GM11168 (cell line): ENCODE measurements around the gene ZDHHC6.
"Not testable (repeated sequence)": the region's sequence is repeated elsewhere in the genome, so short reads cannot be mapped to it uniquely, and the experiment has no call there.

Experiments used
- in situ Hi-C: fragments of 300-500 bp; cut with MboI; formaldehyde crosslinking; loops from one replicate; pipeline ENCODE4 v1.12.0; 2022; ENCODE audit warnings: low sequenced_read_pairs; ENCODE audit not compliant: unreplicated experiment

The ZDHHC6 gene

DNA sequence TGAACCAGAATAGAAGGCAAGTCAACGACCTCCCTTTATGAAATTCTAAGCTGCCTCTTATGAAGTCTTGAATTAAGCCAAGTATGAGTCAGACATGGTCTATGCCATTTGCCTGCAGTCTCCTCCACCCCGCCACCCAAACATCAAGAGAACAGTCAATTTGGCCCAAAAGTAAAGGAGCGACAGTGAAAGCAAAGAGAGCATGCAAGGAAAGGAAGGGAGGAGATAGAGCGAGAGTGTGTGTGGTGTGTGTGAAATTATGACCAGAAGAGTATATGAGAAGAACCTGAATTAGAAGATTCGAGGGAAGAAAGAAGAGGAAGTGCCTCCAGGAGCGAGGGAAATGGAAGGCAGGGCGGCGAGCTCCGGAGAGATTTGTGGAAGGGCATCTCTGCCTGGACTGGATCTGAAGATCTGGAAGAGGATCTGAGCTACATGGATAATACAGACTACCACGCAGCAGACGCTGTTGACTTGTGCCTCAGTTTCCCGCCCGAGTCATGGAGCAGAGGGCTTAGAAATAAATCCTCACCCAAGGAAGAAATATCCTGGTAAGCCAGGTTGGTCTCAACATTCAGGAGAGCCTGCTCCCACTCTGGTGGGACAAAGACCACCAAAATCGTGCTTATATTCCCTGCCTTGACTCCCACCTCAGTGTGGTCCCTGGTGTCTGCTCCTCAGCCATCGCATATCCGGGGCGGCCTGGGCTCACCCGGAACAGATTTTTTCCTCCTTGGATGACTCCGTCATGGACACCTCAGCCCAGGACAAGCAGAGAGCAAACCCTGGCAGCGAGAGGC is 459 bp downstream of the ZDHHC6 start:
- in situ Hi-C loops, result no loop called here

GRCh38 chr10:112442063-112442462 is 4.7 kb downstream of the ZDHHC6 start:
- in situ Hi-C loops, result no loop called here

DNA sequence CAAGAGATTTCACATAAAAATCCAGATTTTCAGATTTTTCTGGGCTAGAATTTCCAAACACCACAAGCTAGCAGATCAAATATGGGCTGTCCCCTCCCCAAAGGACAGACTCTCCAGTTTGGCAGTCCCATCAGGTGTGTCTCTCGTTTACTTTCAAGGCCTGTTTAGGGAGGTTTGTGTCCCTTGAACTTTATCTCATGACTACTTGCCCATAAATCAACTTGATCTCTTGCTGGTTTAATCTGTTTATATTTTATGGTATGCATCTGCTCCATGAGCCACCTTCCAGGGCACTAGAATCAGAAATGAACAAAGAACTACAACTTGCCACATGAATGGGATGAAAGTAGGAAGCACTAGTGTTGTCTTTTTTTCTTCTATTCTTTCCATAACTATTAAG is 5.2 kb downstream of the ZDHHC6 start:
- in situ Hi-C loops, result no loop called here

DNA sequence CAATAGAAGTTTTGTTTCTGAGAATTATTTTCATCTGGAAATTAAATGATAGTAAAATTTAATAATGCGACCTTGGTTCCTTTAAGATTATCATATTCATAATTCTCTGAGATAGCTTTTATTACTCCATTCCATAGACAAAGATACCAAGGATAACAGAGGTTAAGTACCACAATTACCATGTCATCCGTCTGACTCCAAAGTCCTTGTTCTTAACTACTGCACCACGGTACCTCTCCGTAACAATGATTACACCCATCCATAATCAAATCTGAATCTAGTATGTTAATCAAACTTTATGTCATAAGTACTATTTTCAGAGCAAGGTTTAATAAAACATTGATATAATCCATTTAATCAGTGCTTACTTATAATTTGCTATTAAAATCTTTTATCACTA is 8.4 kb downstream of the ZDHHC6 start:
- in situ Hi-C loops, result no loop called here

DNA sequence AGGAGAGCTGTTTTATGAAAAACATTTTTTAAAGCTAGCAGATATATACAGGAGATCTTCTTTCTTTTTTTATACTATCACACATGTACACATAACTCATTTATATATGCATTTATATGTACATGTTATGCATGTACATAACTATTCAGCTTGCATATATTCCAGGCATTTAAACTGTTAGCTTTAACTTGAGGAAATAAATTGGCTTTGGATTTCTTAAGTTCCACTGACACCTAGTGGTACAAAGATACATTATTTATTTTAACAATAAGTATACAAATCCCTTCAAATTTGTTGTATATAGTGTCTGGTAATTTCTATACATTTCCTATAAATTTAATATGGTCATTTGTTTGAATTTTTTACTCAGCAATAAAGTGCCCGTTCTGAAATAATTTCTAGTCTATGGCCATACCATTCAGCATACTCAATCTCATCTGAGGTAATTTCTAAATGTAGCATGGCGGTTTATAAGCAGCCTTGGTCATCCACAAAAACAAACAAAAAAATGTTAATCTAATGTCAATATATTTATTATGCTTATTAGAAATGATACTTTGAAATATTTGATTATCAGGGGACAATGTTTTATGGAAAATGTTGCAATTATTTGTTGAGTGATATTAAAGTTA is 11.6 kb downstream of the ZDHHC6 start:
- in situ Hi-C loops, result no loop called here

GRCh38 chr10:112433136-112433535 is 13.6 kb downstream of the ZDHHC6 start:
- in situ Hi-C loops, result no loop called here

DNA sequence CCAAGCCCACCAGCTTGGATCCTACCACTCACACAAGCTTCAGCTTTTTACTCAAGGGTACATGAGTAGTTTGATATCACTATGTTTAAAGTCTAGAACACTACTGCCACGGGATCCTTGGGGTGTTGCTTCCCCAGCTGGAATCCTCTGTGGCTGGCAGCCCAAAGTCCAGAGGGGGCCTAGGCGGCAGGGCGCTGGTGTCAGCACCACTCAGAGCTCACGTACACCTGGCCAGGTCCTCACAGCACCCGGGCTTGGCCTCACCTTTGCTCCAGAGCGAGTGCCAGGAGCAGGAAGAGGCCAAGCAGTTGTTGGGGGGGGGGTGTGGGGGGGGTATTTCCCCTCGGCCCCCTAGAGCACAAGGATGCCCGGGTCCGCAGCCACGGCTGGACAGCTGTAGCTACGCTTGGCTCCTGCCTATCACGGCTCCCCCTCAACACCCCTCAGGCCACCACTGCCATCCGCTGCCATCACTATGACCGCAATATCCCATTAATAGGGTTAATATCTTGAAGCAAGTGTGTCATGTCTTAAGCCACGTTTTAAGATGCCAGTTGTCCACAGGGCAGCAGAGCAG is 17.0 kb downstream of the ZDHHC6 start:
- in situ Hi-C loops, result no loop called here

- in situ Hi-C loops, result no loop called here
These were observed 17.6 kb downstream of the ZDHHC6 start for GRCh38 chr10:112429147-112429546.

GRCh38 chr10:112426111-112426510 is 20.6 kb downstream of the ZDHHC6 start:
- in situ Hi-C loops, result no loop called here

DNA sequence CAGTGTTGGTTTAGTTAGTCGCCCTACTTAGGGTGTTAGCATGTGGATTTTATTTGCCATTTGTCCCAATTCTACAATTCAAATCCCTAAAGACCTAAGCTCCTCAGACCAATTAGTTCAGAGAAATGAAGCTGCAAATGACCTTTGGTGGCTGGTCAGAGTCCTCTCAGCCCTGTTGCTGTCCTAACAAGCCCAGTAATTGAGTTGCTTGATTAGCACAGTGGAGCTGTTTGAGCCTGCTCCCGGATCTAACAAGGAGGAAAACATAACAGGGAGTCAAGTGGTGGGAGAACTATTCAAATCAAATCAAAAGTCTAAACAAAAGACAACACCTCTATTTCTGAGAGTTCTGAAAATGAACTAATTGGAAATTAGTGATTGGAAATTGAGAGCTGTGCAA is 22.1 kb downstream of the ZDHHC6 start:
- in situ Hi-C loops, result no loop called here

GRCh38 chr10:112421731-112422130 is 25.0 kb downstream of the ZDHHC6 start:
- in situ Hi-C loops, result no loop called here

DNA sequence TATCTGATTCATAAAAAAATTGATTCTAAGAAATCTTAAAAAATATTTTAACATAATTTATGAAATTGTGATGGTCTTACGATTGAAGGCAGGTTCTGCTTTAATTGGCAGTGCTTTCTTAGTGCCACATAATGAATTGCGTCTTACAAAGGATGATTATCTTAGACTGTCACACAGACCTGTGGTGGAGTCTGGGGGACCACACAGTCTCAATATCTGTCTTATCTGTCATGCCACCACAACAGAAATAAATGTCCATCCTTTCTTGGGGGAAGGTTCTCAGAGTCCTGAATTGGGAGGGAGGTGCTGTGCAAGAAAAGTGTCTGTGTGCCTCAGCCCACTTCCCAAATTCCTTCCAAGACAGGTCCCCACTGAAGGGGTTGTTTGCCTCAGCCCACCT is 34.0 kb downstream of the ZDHHC6 start:
- in situ Hi-C loops, result no loop called here

DNA sequence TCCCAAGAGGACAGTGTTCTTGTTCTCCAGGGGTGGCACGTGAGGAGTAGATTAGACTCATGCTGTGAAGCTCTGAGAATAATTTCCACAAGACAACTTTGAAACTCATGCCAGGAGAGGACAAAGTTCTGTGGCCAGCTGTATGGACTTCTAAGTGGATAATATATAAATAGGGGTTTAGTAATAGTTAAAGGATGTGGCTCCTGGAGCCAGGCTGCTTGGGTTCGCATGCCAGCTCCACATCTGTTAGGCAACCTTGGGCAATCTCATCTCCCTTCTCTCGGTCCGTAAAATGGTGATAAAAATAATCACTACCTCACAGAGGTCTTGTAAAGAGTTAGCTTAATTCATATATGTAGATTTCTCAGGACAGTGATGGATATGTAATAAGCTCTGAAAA is 37.0 kb downstream of the ZDHHC6 start:
- in situ Hi-C loops, result no loop called here

DNA sequence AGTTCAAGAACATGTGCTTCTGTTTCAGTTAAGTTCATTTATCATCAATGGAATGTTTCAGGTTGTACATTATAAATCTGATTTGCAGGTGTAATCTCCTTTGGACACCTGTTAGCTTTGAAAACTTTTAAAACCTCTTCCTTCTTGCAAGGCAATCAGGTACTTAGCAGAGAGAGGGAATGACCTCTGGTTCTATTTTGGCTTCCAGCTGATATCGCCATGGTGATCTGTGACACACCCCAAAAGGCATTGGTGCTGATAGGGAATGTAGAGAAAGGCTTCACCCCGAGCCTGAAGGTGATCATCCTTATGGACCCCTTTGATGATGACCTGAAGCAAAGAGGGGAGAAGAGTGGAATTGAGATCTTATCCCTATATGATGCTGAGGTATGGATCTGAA is 37.4 kb downstream of the ZDHHC6 start:
- in situ Hi-C loops, result no loop called here

DNA sequence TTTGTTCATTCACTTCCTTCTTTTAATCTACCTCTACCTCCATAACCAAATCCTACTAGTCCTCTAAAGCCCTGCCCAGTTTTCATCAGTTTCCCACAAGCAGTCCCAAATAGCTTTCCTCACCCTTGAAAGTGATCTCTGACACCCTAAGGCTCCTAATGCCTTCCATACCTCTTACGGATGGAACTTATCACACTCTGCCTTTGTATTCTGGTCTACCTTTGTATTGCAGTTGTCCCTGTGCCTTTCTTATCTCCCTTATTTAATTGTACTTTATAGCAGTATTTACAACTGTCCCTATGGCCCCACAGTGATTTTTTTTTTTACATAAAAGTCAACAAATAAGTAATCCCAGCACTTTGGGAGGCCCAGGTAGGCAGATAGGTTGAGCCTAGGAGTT is 39.0 kb downstream of the ZDHHC6 start:
- in situ Hi-C loops, result no loop called here

DNA sequence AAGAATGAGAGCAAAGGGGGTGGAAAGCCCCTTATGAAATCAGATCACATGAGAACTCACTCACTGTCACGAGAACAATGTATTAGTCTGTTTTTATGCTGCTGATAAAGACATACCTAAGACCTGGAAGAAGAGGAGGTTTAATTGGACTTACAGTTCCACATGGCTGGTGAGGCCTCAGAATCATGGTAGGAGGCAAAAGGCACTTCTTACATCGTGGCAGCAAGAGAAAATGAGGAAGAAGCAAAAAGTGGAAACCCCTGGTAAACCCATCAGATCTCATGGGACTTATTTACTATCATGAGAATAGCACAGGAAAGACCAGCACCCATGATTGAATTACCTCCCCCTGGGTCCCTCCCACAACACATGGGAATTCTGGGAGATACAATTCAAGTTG is 39.9 kb downstream of the ZDHHC6 start:
- in situ Hi-C loops, result not testable (repeated sequence)

- in situ Hi-C loops, result no loop called here
These were observed 42.1 kb downstream of the ZDHHC6 start for GRCh38 chr10:112404617-112405016.

DNA sequence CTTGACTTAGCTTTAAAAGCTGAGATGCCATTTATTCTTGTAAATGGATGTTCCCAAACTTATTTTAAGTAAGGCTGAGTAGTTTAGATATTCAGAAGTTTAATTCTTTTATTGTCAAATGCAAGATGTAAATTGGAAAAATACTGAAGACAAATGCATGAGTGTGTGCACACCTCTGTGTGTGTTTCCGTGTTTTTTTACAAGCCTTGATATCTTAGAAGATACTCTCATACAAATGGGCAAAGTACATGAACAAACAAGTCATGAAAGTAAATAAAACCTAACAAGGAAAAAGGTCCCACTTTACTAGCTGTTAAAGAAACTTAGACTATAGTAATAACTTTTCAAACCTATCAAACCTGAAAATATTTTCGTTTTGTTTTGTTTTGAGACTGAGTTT is 43.8 kb downstream of the ZDHHC6 start:
- in situ Hi-C loops, result no loop called here

- in situ Hi-C loops, result no loop called here
These were observed 49.1 kb downstream of the ZDHHC6 start for GRCh38 chr10:112397592-112397991.

DNA sequence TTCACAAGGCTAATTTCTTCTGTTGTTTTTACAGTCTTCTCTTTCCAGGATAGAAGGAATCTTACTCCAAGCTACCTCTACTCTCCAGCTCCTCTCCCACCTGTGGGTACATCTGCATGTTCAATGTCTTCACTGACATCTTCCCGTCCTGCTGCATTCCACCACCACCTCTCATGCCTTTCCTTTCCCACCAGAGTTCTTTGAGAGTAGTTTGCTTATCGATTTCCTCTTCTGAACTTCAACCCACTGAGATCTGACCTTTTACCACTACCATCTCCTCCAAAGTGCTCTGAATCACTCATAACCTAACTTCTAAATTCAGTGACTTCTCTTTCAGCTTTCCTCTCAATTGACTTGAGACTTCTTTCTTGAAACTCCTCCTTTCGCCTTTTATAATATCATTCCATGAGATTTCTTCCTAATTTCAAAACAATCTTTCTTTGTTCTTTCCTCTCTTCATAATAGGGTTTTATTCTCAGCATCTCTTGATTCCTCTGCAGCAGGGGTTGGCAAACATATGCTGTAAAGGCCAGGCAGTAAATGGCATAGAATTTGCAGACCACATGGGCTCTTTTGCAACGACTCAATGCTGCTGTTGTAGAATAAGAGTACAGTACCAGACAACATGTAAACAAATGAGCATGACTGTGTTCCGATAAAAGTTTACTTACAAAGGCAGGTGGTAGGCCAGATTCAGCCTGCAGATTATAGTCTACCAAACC is 50.7 kb downstream of the ZDHHC6 start:
- in situ Hi-C loops, result no loop called here

DNA sequence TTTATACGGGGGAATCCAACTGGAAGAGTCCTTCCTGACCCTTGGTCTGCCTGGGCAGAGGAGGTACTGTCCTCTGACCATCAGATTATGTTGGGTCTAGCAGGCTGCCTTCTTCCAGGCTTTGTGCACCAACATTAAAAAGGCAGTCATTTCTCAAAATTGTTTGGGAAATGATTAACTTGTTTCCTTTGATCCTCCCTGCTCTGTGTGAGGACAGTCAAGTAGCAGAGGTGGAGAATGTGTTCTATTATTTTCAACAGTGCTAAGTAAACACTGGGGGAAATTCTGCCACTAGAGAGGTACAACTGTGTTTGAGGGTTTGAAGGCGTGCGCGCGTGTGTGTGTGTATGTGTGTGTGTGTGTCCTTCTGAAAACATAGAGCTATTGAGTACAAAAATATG is 52.2 kb downstream of the ZDHHC6 start:
- in situ Hi-C loops, result no loop called here
